Right atrium auricular region (tissue), 2 donors: ENCODE data around the gene KIF11. TPM values are rescaled to one million over a fixed set of nuclear protein-coding genes. Genes with fewer than 3 reads are reported as not detected.
A peak's percentile ranks its signal among the peaks of the same experiment; 100 is the strongest.

ENCODE experiments used
- DNase-seq: peaks from one replicate; pipeline ENCODE4 v3.0.0-alpha.2; 2019; ENCODE audit warnings: low spot score
- H3K27ac ChIP-seq, 2 donors: fragments of 200-600 bp; sonication (generic); 1 replicate in 1 of 2; 2 replicates in 1 of 2; pipeline ENCODE4 v1.5.1; 2016 to 2019
- H3K27me3 ChIP-seq, 2 donors: fragments of 200-600 bp; sonication (generic); one replicate each; pipeline versions ENCODE4 v1.5.1 to v1.6.0; 2017 to 2019
- H3K36me3 ChIP-seq: fragments of 200-600 bp; sonication (generic); one replicate; pipeline ENCODE4 v1.5.1; 2016
- H3K4me1 ChIP-seq, 2 donors: fragments of 200-600 bp; sonication (generic); one replicate each; pipeline versions ENCODE4 v1.5.1 to v1.6.0; 2017 to 2019
- H3K4me3 ChIP-seq, 2 donors: fragments of 200-600 bp; sonication (generic); 1 replicate in 1 of 2; 2 replicates in 1 of 2; pipeline ENCODE4 v1.5.1; 2017 to 2019; ENCODE audit warnings: mild to moderate bottlenecking in 1 of 2, moderate library complexity in 1 of 2
- H3K9me3 ChIP-seq, 2 donors: fragments of 200-600 bp; sonication (generic); one replicate each; pipeline ENCODE4 v1.5.1; 2019
- total RNA-seq, 2 donors: library from RNA; depleted of rRNA; stranded (reverse); fragments of >200 nt; gene quantifications; one replicate each; pipeline ENCODE4 v1.1.0, GENCODE V29; 2016
- TF ChIP-seq, protein P1 (sequence below), 2 donors: fragments of 200-600 bp; sonication (generic); IDR thresholded peaks; one replicate each; pipeline ENCODE4 v1.5.1; 2019; ENCODE audit warnings: antibody characterized with exemption in 2 of 2

The KIF11 gene
- 1 to 10 TPM in 1 of 2 donors, under 1 TPM in 1; 0.24 to 1.4 TPM for total RNA-seq

- Histone ChIP-seq H3K27me3 (no peaks in the 10 kb centered on the region), H3K4me1 (peaks cover 0 to 27% of the 10 kb centered on the region in 2 donors), H3K27ac (peak within 1 kb of the TSS; percentile 87 to 89), H3K36me3 (no peaks in the 10 kb centered on the region), H3K9me3 (no peaks in the 10 kb centered on the region), H3K4me3 (peak within 1 kb of the TSS; percentile 55 to 80)
- TF ChIP-seq, protein P1, sequence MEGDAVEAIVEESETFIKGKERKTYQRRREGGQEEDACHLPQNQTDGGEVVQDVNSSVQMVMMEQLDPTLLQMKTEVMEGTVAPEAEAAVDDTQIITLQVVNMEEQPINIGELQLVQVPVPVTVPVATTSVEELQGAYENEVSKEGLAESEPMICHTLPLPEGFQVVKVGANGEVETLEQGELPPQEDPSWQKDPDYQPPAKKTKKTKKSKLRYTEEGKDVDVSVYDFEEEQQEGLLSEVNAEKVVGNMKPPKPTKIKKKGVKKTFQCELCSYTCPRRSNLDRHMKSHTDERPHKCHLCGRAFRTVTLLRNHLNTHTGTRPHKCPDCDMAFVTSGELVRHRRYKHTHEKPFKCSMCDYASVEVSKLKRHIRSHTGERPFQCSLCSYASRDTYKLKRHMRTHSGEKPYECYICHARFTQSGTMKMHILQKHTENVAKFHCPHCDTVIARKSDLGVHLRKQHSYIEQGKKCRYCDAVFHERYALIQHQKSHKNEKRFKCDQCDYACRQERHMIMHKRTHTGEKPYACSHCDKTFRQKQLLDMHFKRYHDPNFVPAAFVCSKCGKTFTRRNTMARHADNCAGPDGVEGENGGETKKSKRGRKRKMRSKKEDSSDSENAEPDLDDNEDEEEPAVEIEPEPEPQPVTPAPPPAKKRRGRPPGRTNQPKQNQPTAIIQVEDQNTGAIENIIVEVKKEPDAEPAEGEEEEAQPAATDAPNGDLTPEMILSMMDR (IDR thresholded peaks at IDR 0.05), result no peak
- DNase-seq, result peak; percentile 98
Observed at GRCh38 chr10:92592761-92593618, at the start of gene KIF11. Gene KIF11, plus strand, starts transcription at chr10:92593130. Its CDS starts 246 bp downstream, at chr10:92593376.

GRCh38 chr10:92544296-92544695 is 48.6 kb upstream of the KIF11 start:
- no peak for DNase-seq
- H3K27ac ChIP-seq, result no peak overlapping the region
- no peaks in the 10 kb centered on the region for H3K9me3 ChIP-seq
- H3K4me3 ChIP-seq, result no peak overlapping the region
- H3K27me3 ChIP-seq, result no peaks in the 10 kb centered on the region
- peaks cover 0 to 7% of the 10 kb centered on the region in 2 donors for H3K4me1 ChIP-seq
- TF ChIP-seq, protein P1 (IDR thresholded peaks at IDR 0.05), result no peak
- no peaks in the 10 kb centered on the region for H3K36me3 ChIP-seq

DNA sequence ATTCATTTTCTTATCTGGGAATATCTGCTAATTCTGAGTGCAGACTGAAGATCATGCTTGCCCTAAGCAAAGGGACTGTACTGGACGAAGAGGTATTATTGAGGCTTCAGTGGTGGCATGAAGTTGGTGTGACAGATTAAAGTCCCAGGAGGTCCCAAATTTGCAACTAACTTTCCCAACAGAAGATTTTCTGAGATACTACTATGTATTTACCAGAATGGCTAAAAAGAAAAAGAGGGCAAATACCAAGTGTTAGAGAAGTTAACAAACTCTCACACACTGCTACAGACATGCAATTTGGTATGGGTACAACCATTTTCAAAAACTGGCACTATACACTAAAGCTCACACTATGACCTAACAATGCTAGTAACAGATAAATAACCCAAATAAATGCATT is 47.4 kb upstream of the KIF11 start:
- no peaks in the 10 kb centered on the region for H3K36me3 ChIP-seq
- H3K4me3 ChIP-seq, result no peak overlapping the region
- H3K27ac ChIP-seq, result no peak overlapping the region
- DNase-seq, result no peak
- H3K9me3 ChIP-seq, result no peaks in the 10 kb centered on the region
- H3K4me1 ChIP-seq, result peaks cover 0 to 7% of the 10 kb centered on the region in 2 donors
- no peaks in the 10 kb centered on the region for H3K27me3 ChIP-seq
- TF ChIP-seq, protein P1 (IDR thresholded peaks at IDR 0.05), result no peak

GRCh38 chr10:92547676-92548075 is 45.3 kb upstream of the KIF11 start:
- no peak overlapping the region for H3K4me3 ChIP-seq
- no peaks in the 10 kb centered on the region for H3K27me3 ChIP-seq
- H3K36me3 ChIP-seq, result no peaks in the 10 kb centered on the region
- H3K27ac ChIP-seq, result no peak overlapping the region
- peaks cover 0 to 7% of the 10 kb centered on the region in 2 donors for H3K4me1 ChIP-seq
- H3K9me3 ChIP-seq, result no peaks in the 10 kb centered on the region
- TF ChIP-seq, protein P1 (IDR thresholded peaks at IDR 0.05), result no peak
- DNase-seq, result no peak

DNA sequence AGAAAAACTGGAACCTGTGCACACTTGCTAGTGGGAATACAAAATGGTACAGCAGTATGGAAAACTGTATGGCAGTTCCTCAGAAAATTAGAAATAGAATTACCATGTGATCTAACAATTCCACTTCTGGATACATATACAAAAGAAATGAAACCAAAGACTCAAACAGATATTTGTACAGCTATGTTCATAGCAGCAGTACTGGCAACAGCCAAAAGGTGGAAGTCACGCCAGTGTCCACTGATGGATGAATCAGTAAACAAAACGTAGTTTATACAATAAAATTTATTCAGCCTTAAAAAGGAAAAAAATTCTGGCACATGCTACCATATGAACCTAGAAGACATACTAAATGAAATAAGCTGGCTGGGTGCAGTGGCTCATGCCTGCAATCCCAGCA is 42.0 kb upstream of the KIF11 start:
- peaks cover 12% of the 10 kb centered on the region for H3K36me3 ChIP-seq
- no peak overlapping the region for H3K27ac ChIP-seq
- TF ChIP-seq, protein P1 (IDR thresholded peaks at IDR 0.05), result no peak
- DNase-seq, result no peak
- no peaks in the 10 kb centered on the region for H3K4me1 ChIP-seq
- H3K4me3 ChIP-seq, result no peak overlapping the region
- H3K9me3 ChIP-seq, result peaks cover 0 to 6% of the 10 kb centered on the region in 2 donors
- no peaks in the 10 kb centered on the region for H3K27me3 ChIP-seq
